SU-DHL-6 (cell line): Measurements from ENCODE around the gene MPRIP.

Source experiments
- CTCF ChIP-seq: fragments of 200-600 bp; sonication (generic); IDR thresholded peaks from one replicate; pipeline ENCODE4 v1.5.1; 2017; ENCODE audit warnings: antibody characterized with exemption, mild to moderate bottlenecking, low read length, moderate library complexity; ENCODE audit not compliant: insufficient read depth, poor library complexity, severe bottlenecking
- EZH2phosphoT487 ChIP-seq: fragments of 200-600 bp; sonication (generic), shearing (Covaris generic); conservative IDR thresholded peaks from 2 replicates; pipeline ENCODE4 v1.6.1; 2018; ENCODE audit warnings: mild to moderate bottlenecking, antibody characterized with exemption, low read length, moderate library complexity, mixed read lengths

- TF ChIP-seq EZH2phosphoT487 (no peak), CTCF (no peak)
These were observed 112.7 kb downstream of the MPRIP start for GRCh38 chr17:17154981-17155380.
